ENCODE results near the gene GPSM3.

GRCh38 chr6:32149092-32149755 is 43.2 kb downstream of the GPSM3 start:
- TF ChIP-seq SIN3A (IDR thresholded peaks at IDR 0.05; ENCODE audit: borderline replicate concordance, insufficient read depth, low read length): no peak
- TF ChIP-seq POLR2AphosphoS5 (IDR thresholded peaks at IDR 0.05; ENCODE audit: low read depth, low read length): no peak
- TF ChIP-seq, protein P1, sequence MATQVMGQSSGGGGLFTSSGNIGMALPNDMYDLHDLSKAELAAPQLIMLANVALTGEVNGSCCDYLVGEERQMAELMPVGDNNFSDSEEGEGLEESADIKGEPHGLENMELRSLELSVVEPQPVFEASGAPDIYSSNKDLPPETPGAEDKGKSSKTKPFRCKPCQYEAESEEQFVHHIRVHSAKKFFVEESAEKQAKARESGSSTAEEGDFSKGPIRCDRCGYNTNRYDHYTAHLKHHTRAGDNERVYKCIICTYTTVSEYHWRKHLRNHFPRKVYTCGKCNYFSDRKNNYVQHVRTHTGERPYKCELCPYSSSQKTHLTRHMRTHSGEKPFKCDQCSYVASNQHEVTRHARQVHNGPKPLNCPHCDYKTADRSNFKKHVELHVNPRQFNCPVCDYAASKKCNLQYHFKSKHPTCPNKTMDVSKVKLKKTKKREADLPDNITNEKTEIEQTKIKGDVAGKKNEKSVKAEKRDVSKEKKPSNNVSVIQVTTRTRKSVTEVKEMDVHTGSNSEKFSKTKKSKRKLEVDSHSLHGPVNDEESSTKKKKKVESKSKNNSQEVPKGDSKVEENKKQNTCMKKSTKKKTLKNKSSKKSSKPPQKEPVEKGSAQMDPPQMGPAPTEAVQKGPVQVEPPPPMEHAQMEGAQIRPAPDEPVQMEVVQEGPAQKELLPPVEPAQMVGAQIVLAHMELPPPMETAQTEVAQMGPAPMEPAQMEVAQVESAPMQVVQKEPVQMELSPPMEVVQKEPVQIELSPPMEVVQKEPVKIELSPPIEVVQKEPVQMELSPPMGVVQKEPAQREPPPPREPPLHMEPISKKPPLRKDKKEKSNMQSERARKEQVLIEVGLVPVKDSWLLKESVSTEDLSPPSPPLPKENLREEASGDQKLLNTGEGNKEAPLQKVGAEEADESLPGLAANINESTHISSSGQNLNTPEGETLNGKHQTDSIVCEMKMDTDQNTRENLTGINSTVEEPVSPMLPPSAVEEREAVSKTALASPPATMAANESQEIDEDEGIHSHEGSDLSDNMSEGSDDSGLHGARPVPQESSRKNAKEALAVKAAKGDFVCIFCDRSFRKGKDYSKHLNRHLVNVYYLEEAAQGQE (IDR thresholded peaks at IDR 0.05; ENCODE audit: insufficient read depth in 1 of 2, low read depth in 2 of 2, low read length in 2 of 2): no peak
- no peak for TF ChIP-seq FOXP2 (optimal IDR thresholded peaks at IDR 0.05; ENCODE audit: borderline replicate concordance, extremely low read depth, extremely low read length, insufficient read depth)

Data from PFSK-1 (cell line).